NCI-H1417 treated with DMSO at 0.1 percent for 48 hours (cell line): Measurements from ENCODE around the gene LRP2BP.
"Not testable (repeated sequence)": the region's sequence is repeated elsewhere in the genome, so short reads cannot be mapped to it uniquely, and the experiment has no call there.

ENCODE experiments used
- DNase-seq: peaks from one replicate; lab custom pipeline; 2025; lab: John Stamatoyannopoulos, UW

Gene LRP2BP

GRCh38 chr4:185395956-185396723 lies 416 bp upstream of the LRP2BP start:
- DNase-seq, result peak; percentile 71

GRCh38 chr4:185394568-185395237 lies 1.0 kb downstream of the LRP2BP start:
- no peak for DNase-seq

- DNase-seq, result no peak
These were observed 3.6 kb downstream of the LRP2BP start for GRCh38 chr4:185392156-185392555.

GRCh38 chr4:185390941-185391340 lies 4.8 kb downstream of the LRP2BP start:
- no peak for DNase-seq

GRCh38 chr4:185387957-185388356 lies 7.8 kb downstream of the LRP2BP start:
- DNase-seq, result no peak

- DNase-seq, result no peak
These were observed 10.8 kb downstream of the LRP2BP start for GRCh38 chr4:185384930-185385331.

GRCh38 chr4:185384061-185384460 lies 11.7 kb downstream of the LRP2BP start:
- no peak for DNase-seq

GRCh38 chr4:185383451-185383850 lies 12.3 kb downstream of the LRP2BP start:
- no peak for DNase-seq

- DNase-seq, result no peak
These were observed 13.0 kb downstream of the LRP2BP start for GRCh38 chr4:185382754-185383153.

- no peak for DNase-seq
These were observed 14.2 kb downstream of the LRP2BP start for GRCh38 chr4:185381288-185382196.

- DNase-seq, result no peak
These were observed 15.4 kb downstream of the LRP2BP start for GRCh38 chr4:185380320-185380719.

- DNase-seq, result no peak
These were observed 16.1 kb downstream of the LRP2BP start for GRCh38 chr4:185379326-185380295.

GRCh38 chr4:185378264-185378663 lies 17.5 kb downstream of the LRP2BP start:
- no peak for DNase-seq

GRCh38 chr4:185374573-185374972 lies 21.2 kb downstream of the LRP2BP start:
- no peak for DNase-seq

- DNase-seq, result no peak
These were observed 21.7 kb downstream of the LRP2BP start for GRCh38 chr4:185374027-185374426.

- DNase-seq, result no peak
These were observed 24.0 kb downstream of the LRP2BP start for GRCh38 chr4:185371702-185372101.

GRCh38 chr4:185370268-185370949 lies 25.3 kb downstream of the LRP2BP start:
- no peak for DNase-seq

- DNase-seq, result no peak
These were observed 26.0 kb downstream of the LRP2BP start for GRCh38 chr4:185369731-185370130.

GRCh38 chr4:185364886-185365285 lies 30.8 kb downstream of the LRP2BP start:
- DNase-seq, result no peak

GRCh38 chr4:185363251-185363650 lies 32.5 kb downstream of the LRP2BP start:
- DNase-seq, result no peak

GRCh38 chr4:185362570-185362969 lies 33.2 kb downstream of the LRP2BP start:
- DNase-seq, result not testable (repeated sequence)
